Left kidney (tissue), 2 donors: ENCODE results near the gene RPS6KA2. TPM values are rescaled to one million over a fixed set of nuclear protein-coding genes. Genes with fewer than 3 reads are reported as not detected.

Experiments used
- DNase-seq: peaks from one replicate; pipeline ENCODE4 v3.0.0-alpha.2; 2013
- polyA plus RNA-seq: library from polyadenylated mRNA; unstranded; fragments of 120-200 nt; gene quantifications from one replicate; pipeline ENCODE4 v1.2.1, GENCODE V29; 2013; ENCODE audit not compliant: insufficient read length

The RPS6KA2 gene
- polyA plus RNA-seq, 1 donor = 29.2 TPM

DNA sequence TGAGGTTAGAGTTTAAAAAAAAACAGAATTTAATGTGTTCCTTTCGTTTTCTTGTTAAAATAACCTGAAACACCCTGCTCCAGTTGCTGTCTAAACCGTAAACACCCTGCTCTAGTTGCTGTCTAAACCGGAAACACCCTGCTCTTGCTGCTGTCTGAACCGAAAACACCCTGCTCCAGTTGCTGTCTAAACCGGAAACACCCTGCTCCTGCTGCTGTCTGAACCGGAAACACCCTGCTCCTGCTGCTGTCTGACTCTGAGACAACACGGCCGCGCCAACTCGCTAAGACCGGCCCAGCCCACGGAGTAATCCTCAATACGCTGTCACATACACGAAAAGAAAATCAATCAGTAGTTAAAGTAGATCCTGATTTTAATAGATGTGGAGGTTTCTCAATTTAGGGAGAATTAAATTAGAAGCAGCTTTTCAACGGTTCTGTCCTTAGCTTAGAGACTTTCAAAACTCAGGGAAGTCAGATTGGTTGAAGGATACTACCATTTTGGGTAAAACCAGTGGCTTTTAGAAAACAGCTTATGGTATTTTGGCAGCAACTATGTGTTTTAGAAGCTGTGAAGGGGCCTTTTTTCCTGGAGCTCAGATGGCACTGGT, 138.9 kb downstream of the RPS6KA2 start:
- peak; percentile 55 for DNase-seq

GRCh38 chr6:166487148-166487547, 139.9 kb downstream of the RPS6KA2 start:
- no peak for DNase-seq

GRCh38 chr6:166486536-166486880, 140.5 kb downstream of the RPS6KA2 start:
- no peak for DNase-seq

DNA sequence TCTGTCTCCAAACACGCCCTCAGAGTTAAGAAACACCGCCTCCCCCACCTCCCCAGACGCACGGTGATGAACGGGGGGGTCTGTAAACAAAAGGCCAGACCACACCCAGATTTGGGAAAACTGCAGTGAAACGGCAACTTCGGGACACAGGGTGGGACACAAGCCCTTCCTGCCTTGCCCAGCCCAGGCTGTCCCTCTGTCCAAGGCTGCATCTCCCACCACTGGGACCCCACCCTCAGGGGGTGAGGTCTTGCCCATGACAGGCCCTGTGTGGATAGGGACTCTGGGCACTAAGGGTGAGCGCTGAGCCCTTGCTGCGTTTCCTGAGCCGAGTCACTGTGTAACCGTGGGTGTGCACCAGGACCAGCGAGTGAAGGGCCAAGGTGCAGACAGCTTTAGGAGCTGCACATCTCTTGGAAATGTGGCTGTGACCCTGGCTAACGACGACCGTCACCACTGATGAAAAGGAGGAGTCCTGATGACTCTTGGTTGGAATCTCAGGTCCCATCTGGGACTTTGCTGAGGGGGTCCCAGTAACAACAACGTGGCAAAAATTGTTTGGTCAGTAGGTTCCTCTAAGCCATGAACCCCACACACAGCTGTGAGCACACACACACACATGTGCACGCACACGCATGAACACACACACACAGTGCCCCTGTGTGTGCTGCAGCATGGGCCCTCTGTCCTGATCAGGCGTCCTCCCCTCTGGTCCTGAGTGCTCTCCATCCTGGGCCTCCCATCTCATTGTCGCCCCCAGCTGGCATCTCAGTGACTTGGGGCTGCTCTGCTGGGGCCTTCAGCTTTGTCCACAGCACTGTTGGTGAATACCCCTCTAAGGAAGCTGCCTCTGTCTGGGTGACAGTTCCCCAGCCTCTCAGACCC, 141.2 kb downstream of the RPS6KA2 start:
- no peak for DNase-seq

GRCh38 chr6:166484863-166485262, 142.2 kb downstream of the RPS6KA2 start:
- no peak for DNase-seq

- no peak for DNase-seq
Measured at GRCh38 chr6:166483573-166484250, 143.3 kb downstream of the RPS6KA2 start.

GRCh38 chr6:166483026-166483425, 144.0 kb downstream of the RPS6KA2 start:
- DNase-seq = no peak

GRCh38 chr6:166478782-166479592, 148.1 kb downstream of the RPS6KA2 start:
- DNase-seq = no peak

- DNase-seq = no peak
Measured at GRCh38 chr6:166477647-166478365, 149.2 kb downstream of the RPS6KA2 start.

- DNase-seq = no peak
Measured at GRCh38 chr6:166476634-166477215, 150.3 kb downstream of the RPS6KA2 start.

- DNase-seq = no peak
Measured at GRCh38 chr6:166476061-166476591, 150.9 kb downstream of the RPS6KA2 start.

DNA sequence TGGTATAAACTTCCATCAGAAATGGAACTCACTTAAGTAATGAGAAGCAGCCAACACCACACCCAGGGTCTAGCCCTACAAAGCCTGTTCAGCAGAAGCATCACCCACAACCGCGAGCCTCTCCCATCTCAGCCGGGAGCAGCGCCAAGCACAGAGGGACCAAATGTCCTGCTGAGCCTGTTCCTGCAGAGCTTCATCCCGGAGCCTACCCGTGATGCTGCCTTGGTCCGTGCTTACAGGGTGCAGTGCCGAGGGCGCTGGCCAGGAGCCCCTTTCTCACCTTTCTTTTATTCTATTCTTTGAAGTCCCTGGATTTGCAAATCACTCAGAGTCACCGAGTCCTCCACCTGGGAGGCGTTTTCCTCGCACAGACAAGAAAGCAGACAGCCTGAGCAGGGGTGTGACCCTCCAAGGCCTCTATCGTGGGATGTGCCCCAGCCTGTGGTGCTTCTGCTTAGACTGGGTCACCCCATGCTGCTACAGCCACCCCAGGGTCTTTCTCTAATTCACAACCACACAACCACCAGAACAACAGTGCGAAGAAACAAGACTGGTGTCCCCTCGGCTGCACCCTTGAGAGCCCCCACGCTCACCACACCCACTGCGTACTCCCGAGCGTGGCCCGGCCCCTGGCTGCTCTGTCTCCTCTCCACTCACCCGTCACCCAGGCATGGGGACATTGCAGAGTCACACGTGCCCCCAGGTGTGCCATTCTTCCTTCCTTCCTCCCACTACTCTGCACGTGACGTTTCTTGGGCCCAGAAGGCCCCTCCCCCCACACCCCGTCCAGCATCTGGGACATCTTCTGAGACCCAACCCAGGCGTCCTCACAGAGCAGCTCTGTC, 152.1 kb downstream of the RPS6KA2 start:
- no peak for DNase-seq

- DNase-seq = no peak
Measured at GRCh38 chr6:166473886-166474571, 153.0 kb downstream of the RPS6KA2 start.

- no peak for DNase-seq
Measured at GRCh38 chr6:166472636-166473035, 154.4 kb downstream of the RPS6KA2 start.

- DNase-seq = no peak
Measured at GRCh38 chr6:166471797-166472260, 155.2 kb downstream of the RPS6KA2 start.

DNA sequence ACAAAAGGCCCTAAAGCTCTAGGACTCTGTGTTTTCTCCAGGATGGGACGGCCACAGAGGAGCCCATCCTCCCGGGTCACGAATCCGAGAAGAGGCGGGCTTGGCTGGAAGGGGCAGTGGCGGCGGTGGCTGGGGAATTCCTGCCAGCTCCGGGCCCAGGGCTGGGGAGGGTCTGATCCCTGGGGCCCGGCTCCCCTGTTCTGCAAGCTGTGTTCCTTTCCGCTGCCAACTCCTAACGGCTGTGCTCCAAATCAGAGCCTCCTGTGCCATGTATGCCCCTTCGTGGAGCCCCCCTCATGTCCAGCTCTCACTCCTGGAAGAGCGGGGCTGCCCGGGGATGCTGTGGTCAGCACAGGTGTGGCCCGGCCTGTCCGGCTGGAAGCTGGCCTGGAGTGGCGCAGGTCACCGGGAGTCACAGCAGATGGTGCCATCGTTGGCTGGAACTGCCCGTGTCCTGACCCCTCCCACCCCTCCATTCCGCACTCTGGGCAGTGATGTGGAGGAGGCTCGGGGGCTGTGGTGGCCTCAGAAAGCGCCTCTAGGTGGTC, 156.1 kb downstream of the RPS6KA2 start:
- DNase-seq = no peak

- DNase-seq = no peak
Measured at GRCh38 chr6:166470029-166470862, 156.8 kb downstream of the RPS6KA2 start.

DNA sequence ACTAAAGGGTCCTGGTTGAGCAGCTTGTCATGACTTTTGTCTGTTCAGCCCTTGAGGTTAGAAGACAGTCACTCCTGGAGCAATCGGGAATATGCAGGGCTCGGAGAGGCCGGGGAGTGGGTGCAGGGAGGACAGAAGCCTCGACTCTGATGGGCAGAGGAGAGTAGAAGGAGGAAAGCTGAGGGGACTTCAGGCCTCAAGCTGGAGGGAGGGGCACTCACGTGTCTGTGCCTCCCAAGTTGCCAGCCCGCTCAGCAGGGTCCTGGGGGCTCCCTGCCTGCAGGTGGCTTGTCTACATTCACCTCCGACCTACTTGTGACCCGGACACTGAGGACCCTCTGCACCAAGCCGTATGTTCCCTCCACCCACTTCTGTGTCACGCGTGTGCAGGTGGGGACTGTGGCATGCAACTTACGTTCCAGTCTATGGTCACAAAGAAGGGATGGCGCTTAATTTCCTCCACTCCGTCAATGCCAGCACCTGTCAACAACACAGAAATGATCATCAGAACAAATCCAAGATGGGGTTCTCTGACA, 157.6 kb downstream of the RPS6KA2 start:
- no peak for DNase-seq
